ENCODE data around the gene TNPO1.

The TNPO1 gene

GRCh38 chr5:72885824-72886223, 69.4 kb downstream of the TNPO1 start:
- no peak overlapping the region for H2BK5ac ChIP-seq (ENCODE audit: low read depth, low read length, poor library complexity)
- no peak overlapping the region for H3K4me2 ChIP-seq (ENCODE audit: low read length)
- H2AFZ ChIP-seq (ENCODE audit: insufficient read depth, low read length, poor library complexity) = no peak overlapping the region
- no peak overlapping the region for H3K14ac ChIP-seq (ENCODE audit: low read length)
- no CpG with 5 or more reads among the region's 4 CpGs for WGBS (ENCODE audit: extremely low coverage, insufficient coverage, insufficient read length)
- no peak overlapping the region for H3K4me3 ChIP-seq (ENCODE audit: low read depth, low read length)
- H4K8ac ChIP-seq (ENCODE audit: low read depth, low read length) = no peak overlapping the region
- H3K9me3 ChIP-seq (ENCODE audit: insufficient read depth, low read depth, low read length) = no peaks in the 10 kb centered on the region
- H3K27ac ChIP-seq (ENCODE audit: low read depth, low read length) = no peak overlapping the region
- H3K18ac ChIP-seq (ENCODE audit: low read length) = peak overlapping the region; percentile 37
- no peak overlapping the region for H3K4ac ChIP-seq (ENCODE audit: low read depth, low read length)
- H3K36me3 ChIP-seq (ENCODE audit: control insufficient read depth in 1 of 2, insufficient read depth in 2 of 2, low read length in 2 of 2) = peaks cover 20 to 41% of the 10 kb centered on the region in 2 experiments
- no peaks in the 10 kb centered on the region for H3K79me2 ChIP-seq (ENCODE audit: control insufficient read depth, insufficient read depth, low read length, poor library complexity)
- no peaks in the 10 kb centered on the region for H3K27me3 ChIP-seq (ENCODE audit: insufficient read depth, low read length)
- no peak overlapping the region for H3K23ac ChIP-seq (ENCODE audit: low read length)
- no peak overlapping the region for H2BK120ac ChIP-seq (ENCODE audit: insufficient read depth, low read length, poor library complexity)
- no peaks in the 10 kb centered on the region for H3K79me1 ChIP-seq (ENCODE audit: low read length)
- DNase-seq = no peak
- H4K91ac ChIP-seq (ENCODE audit: low read depth, low read length) = no peak overlapping the region
- no peak overlapping the region for H2BK12ac ChIP-seq (ENCODE audit: low read length)
- no peak overlapping the region for H4K12ac ChIP-seq (ENCODE audit: low read depth, low read length)
- no peak overlapping the region for H2AK5ac ChIP-seq (ENCODE audit: low read length)
- H3K9ac ChIP-seq (ENCODE audit: low read length) = no peak overlapping the region
- no peaks in the 10 kb centered on the region for H3K4me1 ChIP-seq (ENCODE audit: control insufficient read depth in 1 of 2, insufficient read depth in 2 of 2, low read length in 2 of 2)

GRCh38 chr5:72888595-72888994, 72.1 kb downstream of the TNPO1 start:
- no peak overlapping the region for H2BK12ac ChIP-seq (ENCODE audit: low read length)
- WGBS (ENCODE audit: extremely low coverage, insufficient coverage, insufficient read length) = no CpG with 5 or more reads among the region's 2 CpGs

GRCh38 chr5:72889324-72889723, 72.9 kb downstream of the TNPO1 start:
- H3K4me3 ChIP-seq (ENCODE audit: low read depth, low read length) = no peak overlapping the region
- no peak overlapping the region for H3K4me2 ChIP-seq (ENCODE audit: low read length)
- H3K79me1 ChIP-seq (ENCODE audit: low read length) = no peaks in the 10 kb centered on the region
- H3K27me3 ChIP-seq (ENCODE audit: insufficient read depth, low read length) = no peaks in the 10 kb centered on the region
- H2AFZ ChIP-seq (ENCODE audit: insufficient read depth, low read length, poor library complexity) = no peak overlapping the region
- DNase-seq = no peak
- H2AK5ac ChIP-seq (ENCODE audit: low read length) = no peak overlapping the region
- no peak overlapping the region for H3K18ac ChIP-seq (ENCODE audit: low read length)
- H3K9ac ChIP-seq (ENCODE audit: low read length) = no peak overlapping the region
- no peaks in the 10 kb centered on the region for H3K9me3 ChIP-seq (ENCODE audit: insufficient read depth, low read depth, low read length)
- no peak overlapping the region for H3K14ac ChIP-seq (ENCODE audit: low read length)
- no peak overlapping the region for H3K4ac ChIP-seq (ENCODE audit: low read depth, low read length)
- no peak overlapping the region for H3K27ac ChIP-seq (ENCODE audit: low read depth, low read length)
- H2BK12ac ChIP-seq (ENCODE audit: low read length) = no peak overlapping the region
- no peak overlapping the region for H3K23ac ChIP-seq (ENCODE audit: low read length)
- H4K12ac ChIP-seq (ENCODE audit: low read depth, low read length) = no peak overlapping the region
- no peaks in the 10 kb centered on the region for H3K4me1 ChIP-seq (ENCODE audit: control insufficient read depth in 1 of 2, insufficient read depth in 2 of 2, low read length in 2 of 2)
- no peak overlapping the region for H4K91ac ChIP-seq (ENCODE audit: low read depth, low read length)
- no peaks in the 10 kb centered on the region for H3K79me2 ChIP-seq (ENCODE audit: control insufficient read depth, insufficient read depth, low read length, poor library complexity)
- WGBS (ENCODE audit: extremely low coverage, insufficient coverage, insufficient read length) = no CpG with 5 or more reads among the region's 5 CpGs
- no peak overlapping the region for H2BK120ac ChIP-seq (ENCODE audit: insufficient read depth, low read length, poor library complexity)
- H4K8ac ChIP-seq (ENCODE audit: low read depth, low read length) = no peak overlapping the region
- H2BK5ac ChIP-seq (ENCODE audit: low read depth, low read length, poor library complexity) = no peak overlapping the region
- peaks cover 24 to 40% of the 10 kb centered on the region in 2 experiments for H3K36me3 ChIP-seq (ENCODE audit: control insufficient read depth in 1 of 2, insufficient read depth in 2 of 2, low read length in 2 of 2)

More at GRCh38 chr5:72888595-72888994, 72.1 kb downstream of the TNPO1 start:
- Histone ChIP-seq H3K4me1 (ENCODE audit: control insufficient read depth in 1 of 2, insufficient read depth in 2 of 2, low read length in 2 of 2) (no peaks in the 10 kb centered on the region), H3K18ac (ENCODE audit: low read length) (no peak overlapping the region), H3K4me2 (ENCODE audit: low read length) (no peak overlapping the region), H2BK120ac (ENCODE audit: insufficient read depth, low read length, poor library complexity) (no peak overlapping the region), H2BK5ac (ENCODE audit: low read depth, low read length, poor library complexity) (no peak overlapping the region), H3K79me1 (ENCODE audit: low read length) (no peaks in the 10 kb centered on the region), H3K27ac (ENCODE audit: low read depth, low read length) (no peak overlapping the region), H2AFZ (ENCODE audit: insufficient read depth, low read length, poor library complexity) (no peak overlapping the region), H3K4me3 (ENCODE audit: low read depth, low read length) (no peak overlapping the region), H4K8ac (ENCODE audit: low read depth, low read length) (no peak overlapping the region), H3K23ac (ENCODE audit: low read length) (no peak overlapping the region), H2AK5ac (ENCODE audit: low read length) (no peak overlapping the region), H3K9me3 (ENCODE audit: insufficient read depth, low read depth, low read length) (no peaks in the 10 kb centered on the region), H3K27me3 (ENCODE audit: insufficient read depth, low read length) (no peaks in the 10 kb centered on the region), H3K36me3 (ENCODE audit: control insufficient read depth in 1 of 2, insufficient read depth in 2 of 2, low read length in 2 of 2) (peaks cover 23 to 38% of the 10 kb centered on the region in 2 experiments), H4K12ac (ENCODE audit: low read depth, low read length) (no peak overlapping the region), H3K9ac (ENCODE audit: low read length) (no peak overlapping the region), H4K91ac (ENCODE audit: low read depth, low read length) (no peak overlapping the region), H3K79me2 (ENCODE audit: control insufficient read depth, insufficient read depth, low read length, poor library complexity) (no peaks in the 10 kb centered on the region), H3K4ac (ENCODE audit: low read depth, low read length) (no peak overlapping the region), H3K14ac (ENCODE audit: low read length) (no peak overlapping the region)
- no peak for DNase-seq

GRCh38 chr5:72892846-72893245, 76.4 kb downstream of the TNPO1 start:
- no CpG with 5 or more reads among the region's 4 CpGs for WGBS (ENCODE audit: extremely low coverage, insufficient coverage, insufficient read length)
- H3K4me3 ChIP-seq (ENCODE audit: low read depth, low read length) = no peak overlapping the region
- no peaks in the 10 kb centered on the region for H3K79me1 ChIP-seq (ENCODE audit: low read length)
- no peak overlapping the region for H3K4me2 ChIP-seq (ENCODE audit: low read length)
- H4K12ac ChIP-seq (ENCODE audit: low read depth, low read length) = no peak overlapping the region
- no peak overlapping the region for H2AFZ ChIP-seq (ENCODE audit: insufficient read depth, low read length, poor library complexity)
- H3K79me2 ChIP-seq (ENCODE audit: control insufficient read depth, insufficient read depth, low read length, poor library complexity) = no peaks in the 10 kb centered on the region
- no peak overlapping the region for H3K18ac ChIP-seq (ENCODE audit: low read length)
- H4K8ac ChIP-seq (ENCODE audit: low read depth, low read length) = no peak overlapping the region
- H3K27ac ChIP-seq (ENCODE audit: low read depth, low read length) = no peak overlapping the region
- H3K9ac ChIP-seq (ENCODE audit: low read length) = no peak overlapping the region
- H2AK5ac ChIP-seq (ENCODE audit: low read length) = no peak overlapping the region
- H3K23ac ChIP-seq (ENCODE audit: low read length) = no peak overlapping the region
- no peak overlapping the region for H2BK12ac ChIP-seq (ENCODE audit: low read length)
- no peak overlapping the region for H4K91ac ChIP-seq (ENCODE audit: low read depth, low read length)
- H2BK120ac ChIP-seq (ENCODE audit: insufficient read depth, low read length, poor library complexity) = no peak overlapping the region
- H3K14ac ChIP-seq (ENCODE audit: low read length) = no peak overlapping the region
- no peaks in the 10 kb centered on the region for H3K9me3 ChIP-seq (ENCODE audit: insufficient read depth, low read depth, low read length)
- DNase-seq = no peak
- H3K4me1 ChIP-seq (ENCODE audit: control insufficient read depth in 1 of 2, insufficient read depth in 2 of 2, low read length in 2 of 2) = no peaks in the 10 kb centered on the region
- no peak overlapping the region for H3K4ac ChIP-seq (ENCODE audit: low read depth, low read length)
- H2BK5ac ChIP-seq (ENCODE audit: low read depth, low read length, poor library complexity) = no peak overlapping the region
- no peaks in the 10 kb centered on the region for H3K27me3 ChIP-seq (ENCODE audit: insufficient read depth, low read length)
- H3K36me3 ChIP-seq (ENCODE audit: control insufficient read depth in 1 of 2, insufficient read depth in 2 of 2, low read length in 2 of 2) = peaks cover 23 to 31% of the 10 kb centered on the region in 2 experiments
